ENCODE data around the gene MAP3K6. TPM values are rescaled to one million over a fixed set of nuclear protein-coding genes. Genes with fewer than 3 reads are reported as not detected.
A peak's percentile ranks its signal among the peaks of the same experiment; 100 is the strongest.

Gene MAP3K6, protein sequence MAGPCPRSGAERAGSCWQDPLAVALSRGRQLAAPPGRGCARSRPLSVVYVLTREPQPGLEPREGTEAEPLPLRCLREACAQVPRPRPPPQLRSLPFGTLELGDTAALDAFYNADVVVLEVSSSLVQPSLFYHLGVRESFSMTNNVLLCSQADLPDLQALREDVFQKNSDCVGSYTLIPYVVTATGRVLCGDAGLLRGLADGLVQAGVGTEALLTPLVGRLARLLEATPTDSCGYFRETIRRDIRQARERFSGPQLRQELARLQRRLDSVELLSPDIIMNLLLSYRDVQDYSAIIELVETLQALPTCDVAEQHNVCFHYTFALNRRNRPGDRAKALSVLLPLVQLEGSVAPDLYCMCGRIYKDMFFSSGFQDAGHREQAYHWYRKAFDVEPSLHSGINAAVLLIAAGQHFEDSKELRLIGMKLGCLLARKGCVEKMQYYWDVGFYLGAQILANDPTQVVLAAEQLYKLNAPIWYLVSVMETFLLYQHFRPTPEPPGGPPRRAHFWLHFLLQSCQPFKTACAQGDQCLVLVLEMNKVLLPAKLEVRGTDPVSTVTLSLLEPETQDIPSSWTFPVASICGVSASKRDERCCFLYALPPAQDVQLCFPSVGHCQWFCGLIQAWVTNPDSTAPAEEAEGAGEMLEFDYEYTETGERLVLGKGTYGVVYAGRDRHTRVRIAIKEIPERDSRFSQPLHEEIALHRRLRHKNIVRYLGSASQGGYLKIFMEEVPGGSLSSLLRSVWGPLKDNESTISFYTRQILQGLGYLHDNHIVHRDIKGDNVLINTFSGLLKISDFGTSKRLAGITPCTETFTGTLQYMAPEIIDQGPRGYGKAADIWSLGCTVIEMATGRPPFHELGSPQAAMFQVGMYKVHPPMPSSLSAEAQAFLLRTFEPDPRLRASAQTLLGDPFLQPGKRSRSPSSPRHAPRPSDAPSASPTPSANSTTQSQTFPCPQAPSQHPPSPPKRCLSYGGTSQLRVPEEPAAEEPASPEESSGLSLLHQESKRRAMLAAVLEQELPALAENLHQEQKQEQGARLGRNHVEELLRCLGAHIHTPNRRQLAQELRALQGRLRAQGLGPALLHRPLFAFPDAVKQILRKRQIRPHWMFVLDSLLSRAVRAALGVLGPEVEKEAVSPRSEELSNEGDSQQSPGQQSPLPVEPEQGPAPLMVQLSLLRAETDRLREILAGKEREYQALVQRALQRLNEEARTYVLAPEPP (N-terminal part only)
- total RNA-seq (10 to 100 TPM; 21.1 to 77.0 (median 36.5) TPM), polyA plus RNA-seq (10 to 100 TPM; 48.6 to 64.3 TPM)
- long read RNA-seq, donor 1, full-length matches to known transcripts, result 11 of 52 reads
- long read RNA-seq, donor 1, partial matches to known transcripts, result 29 of 52 reads
- long read RNA-seq, donor 1, other reads (novel, unspliced or antisense), result 12 of 52 reads
- long read RNA-seq, donor 2, full-length matches to known transcripts, result 2 of 52 reads
- long read RNA-seq, donor 2, partial matches to known transcripts, result 39 of 52 reads
- long read RNA-seq, donor 2, other reads (novel, unspliced or antisense), result 11 of 52 reads
- long read RNA-seq, donor 3, full-length matches to known transcripts, result 27 of 78 reads
- long read RNA-seq, donor 3, partial matches to known transcripts, result 34 of 78 reads
- long read RNA-seq, donor 3, other reads (novel, unspliced or antisense), result 17 of 78 reads

DNA sequence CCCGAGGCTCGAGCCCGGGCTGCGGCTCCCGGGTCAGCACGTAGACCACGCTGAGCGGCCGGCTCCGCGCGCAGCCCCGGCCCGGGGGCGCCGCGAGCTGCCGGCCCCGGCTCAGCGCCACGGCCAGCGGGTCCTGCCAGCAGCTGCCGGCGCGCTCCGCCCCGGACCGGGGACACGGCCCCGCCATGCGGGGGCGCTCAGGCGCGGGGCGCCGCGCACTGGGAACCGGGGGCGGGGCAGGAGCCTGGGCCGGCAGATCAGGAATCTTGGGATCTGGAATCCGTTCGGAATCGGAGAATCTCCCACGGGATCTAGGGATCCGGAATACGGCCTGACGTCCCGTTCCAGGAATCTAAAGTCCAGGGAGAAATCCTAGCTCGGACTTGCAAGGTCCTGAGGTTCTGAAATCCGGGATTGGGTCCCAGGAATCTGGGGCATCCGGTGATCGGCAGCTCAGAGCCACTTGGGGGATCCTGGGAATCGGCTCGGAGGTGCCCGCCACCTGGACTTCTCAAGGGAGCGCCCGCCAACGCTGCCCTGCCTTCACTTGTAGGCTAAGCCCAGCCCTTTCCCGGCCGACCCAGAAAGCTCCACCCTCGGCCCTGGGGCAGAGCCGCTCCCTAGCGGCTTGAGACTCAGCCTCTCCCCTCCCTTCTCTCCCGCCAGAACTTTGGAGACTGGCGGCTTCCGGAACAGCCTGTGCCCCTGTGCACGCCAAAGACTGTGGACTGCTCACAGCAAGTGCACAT is at the start of gene MAP3K6:
TSS of gene MAP3K6 (minus strand) at position 551 of the 749 bp plus-strand sequence. CDS start at position 187, 364 bp downstream.
- peak in 1 of 2 donors; percentile 94 for TF ChIP-seq POLR2A (IDR thresholded peaks at IDR 0.05)
- TF ChIP-seq, protein P1, sequence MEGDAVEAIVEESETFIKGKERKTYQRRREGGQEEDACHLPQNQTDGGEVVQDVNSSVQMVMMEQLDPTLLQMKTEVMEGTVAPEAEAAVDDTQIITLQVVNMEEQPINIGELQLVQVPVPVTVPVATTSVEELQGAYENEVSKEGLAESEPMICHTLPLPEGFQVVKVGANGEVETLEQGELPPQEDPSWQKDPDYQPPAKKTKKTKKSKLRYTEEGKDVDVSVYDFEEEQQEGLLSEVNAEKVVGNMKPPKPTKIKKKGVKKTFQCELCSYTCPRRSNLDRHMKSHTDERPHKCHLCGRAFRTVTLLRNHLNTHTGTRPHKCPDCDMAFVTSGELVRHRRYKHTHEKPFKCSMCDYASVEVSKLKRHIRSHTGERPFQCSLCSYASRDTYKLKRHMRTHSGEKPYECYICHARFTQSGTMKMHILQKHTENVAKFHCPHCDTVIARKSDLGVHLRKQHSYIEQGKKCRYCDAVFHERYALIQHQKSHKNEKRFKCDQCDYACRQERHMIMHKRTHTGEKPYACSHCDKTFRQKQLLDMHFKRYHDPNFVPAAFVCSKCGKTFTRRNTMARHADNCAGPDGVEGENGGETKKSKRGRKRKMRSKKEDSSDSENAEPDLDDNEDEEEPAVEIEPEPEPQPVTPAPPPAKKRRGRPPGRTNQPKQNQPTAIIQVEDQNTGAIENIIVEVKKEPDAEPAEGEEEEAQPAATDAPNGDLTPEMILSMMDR (IDR thresholded peaks at IDR 0.05), result peak in 9 of 12 donors; percentile 19 to 51 (median 46)
- no peaks in the 10 kb centered on the region for H3K27me3 ChIP-seq
- intact Hi-C loops (cut with DNase I), result loop anchor here in 3 of 10 donors (1.0 to 5.0 kb wide), 4 partner anchors 20 to 44 kb away; partner anchors contain the start of gene TMEM222 (in 2 of the 3)
- ATAC-seq (peak; percentile 79 to 84 (median 82)), DNase-seq (peak; percentile 87 to 95 (median 93))
- WGBS, 4 donors, result 0 to 1% (median 0%) methylated on average over 54 to 67 of the region's 67 CpGs
- peak within 1 kb of the TSS; percentile 96 to 100 (median 99) for H3K27ac ChIP-seq
- H3K4me3 ChIP-seq, result peak within 1 kb of the TSS; percentile 70 to 93 (median 81)
- peaks cover 7 to 52% (median 37%) of the 10 kb centered on the region in 12 donors for H3K4me1 ChIP-seq
- H3K9me3 ChIP-seq, result no peaks in the 10 kb centered on the region
- peaks cover 0 to 33% (median 30%) of the 10 kb centered on the region in 9 donors for H3K36me3 ChIP-seq

DNA sequence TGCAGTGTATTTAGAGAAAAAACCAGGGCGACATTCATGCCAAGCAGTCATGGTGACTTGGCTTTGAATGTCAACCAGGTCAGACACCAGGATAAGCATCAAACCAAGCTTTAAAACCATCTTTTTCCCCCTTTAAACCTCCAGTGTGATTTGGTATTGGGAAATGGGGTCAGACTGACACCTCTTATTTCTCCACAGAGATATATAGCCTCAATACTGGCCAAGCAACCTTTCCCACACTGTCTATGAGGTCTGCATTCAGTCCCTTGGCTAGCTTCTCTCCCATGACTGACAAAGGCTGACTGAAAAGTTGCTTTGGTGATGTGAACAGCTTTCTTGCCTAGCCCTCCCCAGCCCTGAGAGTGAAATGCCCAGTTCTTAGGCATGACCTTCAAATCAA is 47.3 kb upstream of the MAP3K6 start:
- Histone ChIP-seq H3K27ac (peak overlapping the region in 4 of 12 donors; percentile 11 to 64 (median 26)), H3K4me1 (peaks cover 3 to 55% (median 41%) of the 10 kb centered on the region in 12 donors)
- no peak for ATAC-seq

More for the DNA sequence above, 47.3 kb upstream of the MAP3K6 start:
- no peak overlapping the region for H3K4me3 ChIP-seq
- H3K27me3 ChIP-seq, result no peaks in the 10 kb centered on the region
- no peak for TF ChIP-seq POLR2A (IDR thresholded peaks at IDR 0.05)
- TF ChIP-seq, protein P1 (IDR thresholded peaks at IDR 0.05), result no peak
- intact Hi-C loops (cut with DNase I), result loop anchor here in 1 of 10 donors (5.0 kb wide), 1 partner anchor 248 kb away; no protein-coding TSS in a partner anchor
- no peak for DNase-seq
- H3K9me3 ChIP-seq, result no peaks in the 10 kb centered on the region
- WGBS, 4 donors, result 89 to 93% (median 90%) methylated on average over 1 of the region's 1 CpG
- H3K36me3 ChIP-seq, result peaks cover 0 to 100% (median 98%) of the 10 kb centered on the region in 9 donors
